ENCODE data around the gene NDUFAB1.

- TF ChIP-seq CTCF (IDR thresholded peaks at IDR 0.05) = no peak
- TF ChIP-seq FOSL2 (IDR thresholded peaks at IDR 0.05; ENCODE audit: borderline replicate concordance, low read depth) = no peak
These were observed 46.2 kb downstream of the NDUFAB1 start for GRCh38 chr16:23549938-23550337.
